Activated naive CD8-positive, alpha-beta T cell treated with anti-CD3 and anti-CD28 coated beads for 36 hours (primary cell): ENCODE results near the gene VTI1A. TPM values are rescaled to one million over a fixed set of nuclear protein-coding genes. Genes with fewer than 3 reads are reported as not detected.

ENCODE experiments used
- DNase-seq: peaks from one replicate; pipeline ENCODE4 v3.0.0; 2021
- H3K27ac Mint-ChIP-seq: one replicate; pipeline ENCODE4 v1.8.0; 2022; ENCODE audit warnings: mild to moderate bottlenecking, moderate library complexity, mixed read lengths
- H3K27me3 Mint-ChIP-seq: one replicate; pipeline ENCODE4 v1.8.0; 2022; ENCODE audit warnings: mild to moderate bottlenecking, mixed read lengths
- H3K36me3 Mint-ChIP-seq: one replicate; pipeline ENCODE4 v1.8.0; 2021; ENCODE audit warnings: mild to moderate bottlenecking, mixed read lengths
- H3K4me1 Mint-ChIP-seq: one replicate; pipeline ENCODE4 v1.8.0; 2021; ENCODE audit warnings: mixed read lengths
- H3K4me3 Mint-ChIP-seq: one replicate; pipeline ENCODE4 v1.8.0; 2022; ENCODE audit warnings: mild to moderate bottlenecking, moderate library complexity, mixed read lengths
- H3K9me3 Mint-ChIP-seq: one replicate; pipeline ENCODE4 v1.8.0; 2022; ENCODE audit warnings: mixed read lengths
- total RNA-seq, 2 experiments: library from RNA; stranded (reverse); gene quantifications; one replicate each; pipeline ENCODE4 v1.2.3, GENCODE V29; 2021

Gene VTI1A
- total RNA-seq, 2 experiments from 2014 or later, result 31.5 to 33.7 TPM

DNA sequence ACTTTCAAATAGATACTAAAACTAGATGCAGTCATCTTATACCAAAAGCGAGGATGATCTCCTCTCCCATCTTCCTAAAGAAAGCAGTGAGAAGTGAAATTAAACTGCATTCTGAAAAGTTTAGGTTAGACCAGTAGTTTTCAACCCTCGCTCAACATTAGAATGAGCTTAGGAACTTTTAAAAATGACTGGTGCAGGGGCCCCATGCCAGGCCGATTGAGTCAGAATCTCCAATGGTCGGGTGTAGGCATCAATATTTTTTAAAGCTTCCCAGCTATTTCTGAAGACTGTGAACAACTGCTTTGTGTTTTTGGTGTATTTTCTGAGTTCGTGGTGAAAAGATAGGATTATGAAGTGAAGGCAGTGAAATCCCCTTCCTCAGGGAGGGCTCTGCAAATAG, 146.0 kb downstream of the VTI1A start:
- Mint-ChIP-seq H3K9me3 (no peaks in the 10 kb centered on the region), H3K4me1 (no peaks in the 10 kb centered on the region), H3K27me3 (no peaks in the 10 kb centered on the region), H3K36me3 (peaks cover 16% of the 10 kb centered on the region), H3K27ac (no peak overlapping the region), H3K4me3 (no peak overlapping the region)
- DNase-seq, result no peak

GRCh38 chr10:112601214-112602090, 154.4 kb downstream of the VTI1A start:
- no peak for DNase-seq
- Mint-ChIP-seq H3K27me3 (no peaks in the 10 kb centered on the region), H3K36me3 (peaks cover 27% of the 10 kb centered on the region), H3K27ac (no peak overlapping the region), H3K9me3 (peaks cover 2% of the 10 kb centered on the region), H3K4me1 (peaks cover 2% of the 10 kb centered on the region), H3K4me3 (no peak overlapping the region)

GRCh38 chr10:112603062-112603461, 156.0 kb downstream of the VTI1A start:
- no peaks in the 10 kb centered on the region for H3K27me3 Mint-ChIP-seq
- H3K4me3 Mint-ChIP-seq, result no peak overlapping the region
- DNase-seq, result no peak
- peaks cover 32% of the 10 kb centered on the region for H3K36me3 Mint-ChIP-seq
- no peak overlapping the region for H3K27ac Mint-ChIP-seq
- H3K9me3 Mint-ChIP-seq, result peaks cover 2% of the 10 kb centered on the region
- H3K4me1 Mint-ChIP-seq, result peaks cover 2% of the 10 kb centered on the region

DNA sequence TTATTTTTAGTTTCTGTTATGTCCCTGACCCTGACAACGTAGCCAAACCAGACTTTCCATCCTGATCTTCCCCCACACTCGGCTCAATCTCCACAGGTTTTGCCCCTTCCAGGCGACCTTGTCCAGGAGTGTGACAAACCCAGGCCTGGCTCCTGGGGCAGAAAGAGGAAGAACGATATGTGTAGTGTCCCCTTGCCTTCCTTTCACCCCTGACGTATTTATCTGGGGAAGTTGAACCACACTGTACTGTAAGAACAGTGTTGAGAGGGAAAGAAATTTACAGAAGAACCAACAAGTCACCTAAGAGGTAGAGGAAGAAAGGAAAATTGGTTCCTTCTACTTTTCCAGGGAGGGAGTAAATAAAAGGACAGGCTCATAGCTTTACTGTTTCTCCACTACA, 158.0 kb downstream of the VTI1A start:
- no peak overlapping the region for H3K27ac Mint-ChIP-seq
- H3K4me1 Mint-ChIP-seq, result peaks cover 2% of the 10 kb centered on the region
- H3K27me3 Mint-ChIP-seq, result no peaks in the 10 kb centered on the region
- no peak overlapping the region for H3K4me3 Mint-ChIP-seq
- H3K9me3 Mint-ChIP-seq, result no peaks in the 10 kb centered on the region
- no peak for DNase-seq
- peaks cover 22% of the 10 kb centered on the region for H3K36me3 Mint-ChIP-seq

DNA sequence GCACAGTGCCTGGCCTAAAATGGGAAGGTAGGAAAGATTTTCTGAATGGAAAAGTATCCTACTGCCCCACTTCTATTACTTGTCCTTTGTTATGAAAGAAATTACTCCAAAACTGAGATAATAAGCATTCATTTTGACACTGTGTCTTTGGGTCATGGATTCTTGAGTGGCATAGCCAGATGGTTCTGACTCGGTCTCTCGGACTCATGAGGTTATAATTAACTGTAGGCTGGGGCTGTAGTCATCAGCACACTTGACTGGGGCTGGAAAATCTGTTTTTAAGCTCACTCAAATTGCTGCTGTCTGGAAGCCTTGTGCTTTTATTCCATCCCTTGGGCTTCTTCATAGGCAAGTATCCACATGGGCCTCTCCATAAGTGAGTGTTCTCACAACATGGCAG, 160.5 kb downstream of the VTI1A start:
- Mint-ChIP-seq H3K27me3 (no peaks in the 10 kb centered on the region), H3K4me3 (no peak overlapping the region), H3K27ac (no peak overlapping the region), H3K36me3 (peaks cover 23% of the 10 kb centered on the region), H3K9me3 (no peaks in the 10 kb centered on the region), H3K4me1 (peaks cover 2% of the 10 kb centered on the region)
- DNase-seq, result no peak

DNA sequence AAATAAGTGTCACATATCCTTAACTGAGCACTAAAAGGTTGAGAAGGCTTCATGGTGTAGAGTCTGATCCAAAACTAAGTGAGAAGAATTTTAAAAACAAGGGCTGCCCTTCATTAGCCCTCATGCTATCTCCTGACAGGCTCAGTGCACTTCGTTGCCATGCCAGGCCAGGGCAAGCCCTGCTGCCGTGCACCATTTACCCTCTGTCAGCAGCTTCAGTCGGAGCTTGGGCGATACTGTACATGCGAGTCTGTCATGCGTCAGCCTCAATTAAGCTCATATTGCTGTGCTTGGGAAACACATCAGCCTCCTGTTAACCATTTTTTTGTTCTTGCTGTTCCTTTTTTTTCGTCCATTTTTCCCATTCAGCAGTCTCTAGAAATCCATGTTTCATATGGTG, 166.6 kb downstream of the VTI1A start:
- Mint-ChIP-seq H3K27ac (no peak overlapping the region), H3K9me3 (peaks cover 9% of the 10 kb centered on the region), H3K27me3 (no peaks in the 10 kb centered on the region), H3K36me3 (peaks cover 27% of the 10 kb centered on the region), H3K4me3 (no peak overlapping the region), H3K4me1 (no peaks in the 10 kb centered on the region)
- no peak for DNase-seq

DNA sequence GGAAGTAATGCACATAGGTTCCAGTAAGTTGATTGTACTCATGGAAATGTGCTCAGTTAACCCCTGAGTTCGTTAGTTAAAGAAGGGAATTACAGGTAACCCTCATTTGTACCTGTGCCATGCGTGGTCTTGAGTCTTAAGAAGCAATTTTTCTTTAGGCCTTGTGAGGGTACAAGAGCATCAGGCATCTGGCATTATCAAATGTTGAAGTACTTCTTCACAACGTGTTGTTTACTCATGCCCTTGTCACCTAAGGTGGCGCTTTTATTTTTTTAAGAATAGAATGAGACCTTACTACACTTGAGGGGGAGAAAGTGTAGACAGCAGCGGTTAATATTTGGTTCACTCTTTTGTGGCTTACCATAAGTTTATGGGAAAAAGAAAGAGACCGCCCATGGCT, 167.1 kb downstream of the VTI1A start:
- Mint-ChIP-seq H3K9me3 (peaks cover 9% of the 10 kb centered on the region), H3K4me1 (no peaks in the 10 kb centered on the region), H3K36me3 (peaks cover 27% of the 10 kb centered on the region), H3K27ac (no peak overlapping the region), H3K27me3 (no peaks in the 10 kb centered on the region), H3K4me3 (no peak overlapping the region)
- no peak for DNase-seq

- Mint-ChIP-seq H3K4me1 (no peaks in the 10 kb centered on the region), H3K27ac (no peak overlapping the region), H3K27me3 (no peaks in the 10 kb centered on the region), H3K9me3 (peaks cover 9% of the 10 kb centered on the region), H3K36me3 (peaks cover 28% of the 10 kb centered on the region), H3K4me3 (no peak overlapping the region)
- DNase-seq, result no peak
Observed at GRCh38 chr10:112614586-112614985, 167.6 kb downstream of the VTI1A start.

DNA sequence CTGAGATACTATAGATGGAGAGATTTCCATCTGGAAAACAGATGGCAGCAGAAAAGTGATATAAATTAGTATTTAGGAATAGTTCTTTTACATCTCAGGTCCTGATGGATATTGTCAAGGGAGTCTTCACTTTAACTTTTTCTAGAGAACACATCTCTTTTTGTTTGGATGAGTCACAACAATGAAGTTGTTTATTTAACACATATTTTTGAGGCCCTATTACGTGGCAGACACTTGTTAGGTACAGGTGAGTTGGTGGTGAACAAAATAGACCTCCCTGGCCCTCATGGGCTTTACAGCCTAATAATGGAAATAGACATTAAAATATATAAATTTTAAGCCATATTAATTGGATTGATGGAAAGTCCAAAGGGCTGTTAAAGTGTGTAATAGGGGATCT, 168.3 kb downstream of the VTI1A start:
- no peak for DNase-seq
- Mint-ChIP-seq H3K4me1 (no peaks in the 10 kb centered on the region), H3K9me3 (peaks cover 9% of the 10 kb centered on the region), H3K27me3 (no peaks in the 10 kb centered on the region), H3K36me3 (peaks cover 29% of the 10 kb centered on the region), H3K27ac (no peak overlapping the region), H3K4me3 (no peak overlapping the region)

DNA sequence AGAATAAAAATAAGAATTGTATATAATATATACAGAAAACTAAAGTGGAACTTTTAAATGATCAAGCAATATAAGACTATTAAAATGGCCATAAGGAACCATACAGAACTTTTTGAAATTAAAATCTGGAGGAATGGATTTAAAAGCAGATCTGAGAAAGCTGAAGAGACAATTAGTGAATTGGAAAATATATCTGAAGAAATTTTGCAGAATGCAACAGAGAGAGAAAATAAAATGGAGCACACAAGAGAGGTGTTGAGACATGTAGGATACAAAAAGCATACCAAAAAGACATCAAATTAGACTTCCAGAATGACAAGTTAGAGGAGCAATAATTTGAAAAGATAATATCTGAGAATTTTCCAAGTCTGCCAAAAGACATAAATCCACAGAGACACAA, 169.6 kb downstream of the VTI1A start:
- Mint-ChIP-seq H3K27me3 (no peaks in the 10 kb centered on the region), H3K36me3 (peaks cover 27% of the 10 kb centered on the region), H3K4me1 (no peaks in the 10 kb centered on the region), H3K27ac (no peak overlapping the region), H3K4me3 (no peak overlapping the region), H3K9me3 (peaks cover 9% of the 10 kb centered on the region)
- no peak for DNase-seq

- DNase-seq, result no peak
- Mint-ChIP-seq H3K4me1 (no peaks in the 10 kb centered on the region), H3K27me3 (no peaks in the 10 kb centered on the region), H3K36me3 (peaks cover 23% of the 10 kb centered on the region), H3K27ac (no peak overlapping the region), H3K9me3 (peaks cover 7% of the 10 kb centered on the region), H3K4me3 (no peak overlapping the region)
Observed at GRCh38 chr10:112618814-112619213, 171.8 kb downstream of the VTI1A start.

- no peaks in the 10 kb centered on the region for H3K27me3 Mint-ChIP-seq
- no peak overlapping the region for H3K27ac Mint-ChIP-seq
- no peak overlapping the region for H3K4me3 Mint-ChIP-seq
- peaks cover 22% of the 10 kb centered on the region for H3K36me3 Mint-ChIP-seq
- DNase-seq, result no peak
- H3K4me1 Mint-ChIP-seq, result no peaks in the 10 kb centered on the region
- peaks cover 7% of the 10 kb centered on the region for H3K9me3 Mint-ChIP-seq
Observed at GRCh38 chr10:112619556-112619955, 172.5 kb downstream of the VTI1A start.

GRCh38 chr10:112622786-112623185, 175.8 kb downstream of the VTI1A start:
- Mint-ChIP-seq H3K36me3 (peaks cover 3% of the 10 kb centered on the region), H3K27ac (no peak overlapping the region), H3K27me3 (no peaks in the 10 kb centered on the region), H3K9me3 (no peaks in the 10 kb centered on the region), H3K4me1 (no peaks in the 10 kb centered on the region), H3K4me3 (no peak overlapping the region)
- DNase-seq, result no peak

- no peak overlapping the region for H3K4me3 Mint-ChIP-seq
- H3K36me3 Mint-ChIP-seq, result peaks cover under 1% of the 10 kb centered on the region
- H3K27ac Mint-ChIP-seq, result no peak overlapping the region
- H3K4me1 Mint-ChIP-seq, result no peaks in the 10 kb centered on the region
- H3K9me3 Mint-ChIP-seq, result no peaks in the 10 kb centered on the region
- no peak for DNase-seq
- H3K27me3 Mint-ChIP-seq, result no peaks in the 10 kb centered on the region
Observed at GRCh38 chr10:112624546-112625048, 177.6 kb downstream of the VTI1A start.

- H3K9me3 Mint-ChIP-seq, result no peaks in the 10 kb centered on the region
- H3K27ac Mint-ChIP-seq, result no peak overlapping the region
- no peak overlapping the region for H3K4me3 Mint-ChIP-seq
- DNase-seq, result no peak
- no peaks in the 10 kb centered on the region for H3K27me3 Mint-ChIP-seq
- H3K36me3 Mint-ChIP-seq, result peaks cover 8% of the 10 kb centered on the region
- no peaks in the 10 kb centered on the region for H3K4me1 Mint-ChIP-seq
Observed at GRCh38 chr10:112628951-112629609, 182.1 kb downstream of the VTI1A start.
